Measurements from ENCODE around the gene SETD7.
"Not testable (repeated sequence)": the region's sequence is repeated elsewhere in the genome, so short reads cannot be mapped to it uniquely, and the experiment has no call there.

GRCh38 chr4:139468756-139469155 is 87.3 kb downstream of the SETD7 start:
- not testable (repeated sequence) for TF ChIP-seq RAD21 (conservative IDR thresholded peaks at IDR 0.05); CTCF (IDR thresholded peaks at IDR 0.05; ENCODE audit: poor library complexity, severe bottlenecking); REST (IDR thresholded peaks at IDR 0.05; ENCODE audit: borderline replicate concordance); MXI1 (conservative IDR thresholded peaks at IDR 0.05; ENCODE audit: poor library complexity, severe bottlenecking); EZH2 (IDR thresholded peaks at IDR 0.05; ENCODE audit: borderline replicate concordance, insufficient read depth, low read length, poor library complexity, severe bottlenecking); POLR2AphosphoS5 (IDR thresholded peaks at IDR 0.05); TAF1 (IDR thresholded peaks at IDR 0.05; ENCODE audit: low read depth)
